CD4-positive, CD25-positive, alpha-beta regulatory T cell (primary cell): ENCODE measurements around the gene RERE. TPM values are rescaled to one million over a fixed set of nuclear protein-coding genes. Genes with fewer than 3 reads are reported as not detected.
A peak's percentile ranks its signal among the peaks of the same experiment; 100 is the strongest.

Experiments
- ATAC-seq, 2 donors: fragments of 150-1000 bp; cut with Tn5 transposase; one replicate each; pipeline ENCODE4 v1.10.0; 2021; ENCODE audit warnings: low read depth in 2 of 2, moderate number of reproducible peaks in 2 of 2, moderate library complexity in 1 of 2
- DNase-seq, 3 donors: peaks; one replicate each; pipeline versions ENCODE4 v3.0.0 to v3.0.0-alpha.2; 2012 to 2022; ENCODE audit warnings: mixed read lengths in 1 of 3
- H3K27ac ChIP-seq: one replicate; pipeline ENCODE4 v1.7.0; 2013; ENCODE audit warnings: mild to moderate bottlenecking, low read length; ENCODE audit not compliant: insufficient read depth, poor library complexity, severe bottlenecking
- H3K27me3 ChIP-seq: one replicate; pipeline ENCODE4 v1.7.0; 2013; ENCODE audit warnings: low read length; ENCODE audit not compliant: control insufficient read depth, insufficient read depth
- H3K36me3 ChIP-seq: one replicate; pipeline ENCODE4 v1.7.0; 2013; ENCODE audit warnings: mild to moderate bottlenecking, low read length, moderate library complexity; ENCODE audit not compliant: control insufficient read depth, insufficient read depth
- H3K4me1 ChIP-seq: 2 replicates; pipeline ENCODE4 v1.7.0; 2013; ENCODE audit warnings: mild to moderate bottlenecking, low read length; ENCODE audit not compliant: insufficient read depth, control insufficient read depth, poor library complexity, severe bottlenecking
- H3K4me3 ChIP-seq: one replicate; pipeline ENCODE4 v1.7.0; 2013; ENCODE audit warnings: low read depth, mild to moderate bottlenecking, low read length, moderate library complexity
- H3K9me3 ChIP-seq, 2 experiments: 1 replicate in 1 of 2; 2 replicates in 1 of 2; pipeline ENCODE4 v1.7.0; 2013; ENCODE audit warnings: low read length in 2 of 2, mild to moderate bottlenecking in 1 of 2, moderate library complexity in 1 of 2; ENCODE audit not compliant: control insufficient read depth in 2 of 2
- H3K27ac Mint-ChIP-seq, 3 donors: one replicate each; pipeline ENCODE4 v1.8.0; 2020 to 2022; ENCODE audit warnings: mild to moderate bottlenecking in 3 of 3, mixed read lengths in 3 of 3, moderate library complexity in 2 of 3
- H3K27me3 Mint-ChIP-seq: one replicate; pipeline ENCODE4 v1.8.0; 2022; ENCODE audit warnings: mild to moderate bottlenecking, mixed read lengths
- H3K36me3 Mint-ChIP-seq: one replicate; pipeline ENCODE4 v1.8.0; 2020; ENCODE audit warnings: mixed read lengths
- H3K4me1 Mint-ChIP-seq, 4 donors: one replicate each; pipeline ENCODE4 v1.8.0; 2020 to 2022; ENCODE audit warnings: mixed read lengths in 4 of 4, mild to moderate bottlenecking in 1 of 4
- H3K4me3 Mint-ChIP-seq, 4 donors: one replicate each; pipeline ENCODE4 v1.8.0; 2020 to 2022; ENCODE audit warnings: mild to moderate bottlenecking in 4 of 4, mixed read lengths in 4 of 4, moderate library complexity in 3 of 4
- H3K9me3 Mint-ChIP-seq, 7 donors: one replicate each; pipeline ENCODE4 v1.8.0; 2020 to 2022; ENCODE audit warnings: mixed read lengths in 7 of 7, mild to moderate bottlenecking in 3 of 7, moderate library complexity in 2 of 7
- polyA plus RNA-seq, 4 donors: library from polyadenylated mRNA; unstranded; fragments of 300-500 nt; fragmentation: Illumina TruSeq; gene quantifications; one replicate each; pipeline ENCODE4 v1.2.3, GENCODE V29; 2021
- total RNA-seq: library from RNA; stranded (reverse); gene quantifications from one replicate; pipeline ENCODE4 v1.2.3, GENCODE V29; 2022

The RERE gene
- total and polyA plus RNA-seq, 5 donors from 2014 or later: 3.1 to 127 (median 5.7) TPM

DNA sequence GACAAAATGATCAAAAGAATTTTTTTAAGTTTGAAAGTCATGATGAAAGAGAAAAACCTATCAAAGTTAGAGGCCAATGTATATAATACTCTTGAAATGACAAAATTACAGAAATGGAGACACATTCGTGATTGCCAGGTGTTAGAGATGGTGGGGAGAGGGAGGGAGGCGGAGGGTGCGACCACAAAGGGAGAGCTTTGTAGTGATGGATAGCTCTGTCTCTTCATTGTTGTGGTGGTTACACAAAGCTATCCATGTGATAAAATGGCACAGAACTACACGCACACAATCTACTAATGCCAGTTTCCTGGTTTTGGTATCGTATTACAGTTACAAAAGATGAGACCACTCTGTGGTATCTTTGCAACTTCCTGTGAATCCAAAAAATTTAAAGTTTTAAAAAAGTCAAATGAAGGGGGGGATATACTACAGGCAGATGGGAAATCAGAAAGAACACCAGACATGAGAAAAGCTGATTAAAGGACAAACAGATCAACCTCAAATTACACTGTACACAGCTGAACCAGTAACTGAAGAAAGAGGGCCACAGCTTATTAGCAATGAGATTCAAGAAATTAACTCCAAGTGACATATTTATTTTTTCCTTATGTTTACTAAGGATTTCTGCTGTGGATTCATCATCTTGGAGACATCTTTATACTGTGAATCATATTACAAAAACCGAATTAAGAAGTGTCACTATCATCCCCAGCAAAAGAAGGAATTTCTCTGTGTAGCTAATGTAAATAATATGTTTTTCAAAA, 300.5 kb downstream of the RERE start:
- Histone ChIP-seq H3K27ac (no peak overlapping the region), H3K36me3 (no peaks in the 10 kb centered on the region), H3K9me3 (no peaks in the 10 kb centered on the region), H3K27me3 (no peaks in the 10 kb centered on the region), H3K4me1 (peaks cover 22% of the 10 kb centered on the region), H3K4me3 (no peak overlapping the region)
- H3K9me3 Mint-ChIP-seq: no peaks in the 10 kb centered on the region
- H3K36me3 Mint-ChIP-seq: peaks cover 11% of the 10 kb centered on the region
- no peaks in the 10 kb centered on the region for H3K27me3 Mint-ChIP-seq
- peak overlapping the region; percentile 55 to 85 (median 62) for H3K27ac Mint-ChIP-seq
- H3K4me1 Mint-ChIP-seq: peaks cover 15 to 80% (median 49%) of the 10 kb centered on the region in 4 donors
- ATAC-seq (peak in 1 of 2 donors; percentile 42), DNase-seq (peak in 1 of 3 donors; percentile 40)
- H3K4me3 Mint-ChIP-seq: peak overlapping the region; percentile 6 to 54 (median 22)

DNA sequence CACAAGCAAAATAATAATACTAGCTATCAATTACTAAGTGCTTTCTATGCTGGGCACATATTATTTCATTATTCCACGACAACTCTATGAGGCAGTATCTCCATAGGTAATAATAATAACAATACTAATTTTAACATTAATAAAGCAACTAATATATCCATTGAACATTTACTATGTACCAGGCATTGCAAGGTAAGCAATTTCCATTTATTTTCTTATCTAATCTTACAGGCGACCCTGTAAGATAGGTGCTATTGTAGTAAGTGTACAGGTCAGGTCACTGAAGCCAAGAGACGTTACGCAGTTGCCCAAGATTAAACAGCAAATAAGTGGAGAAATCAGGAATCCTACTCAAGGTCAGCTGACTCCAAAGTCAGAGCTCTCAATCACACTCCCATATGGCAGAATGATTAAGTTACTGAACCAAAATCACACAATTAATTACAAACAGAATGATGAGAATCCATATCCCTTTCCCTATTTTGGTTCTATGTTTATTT, 301.1 kb downstream of the RERE start:
- Histone ChIP-seq H3K4me3 (no peak overlapping the region), H3K4me1 (peaks cover 19% of the 10 kb centered on the region), H3K9me3 (no peaks in the 10 kb centered on the region), H3K27ac (no peak overlapping the region), H3K36me3 (no peaks in the 10 kb centered on the region), H3K27me3 (no peaks in the 10 kb centered on the region)
- peak overlapping the region in 1 of 3 donors; percentile 71 for H3K27ac Mint-ChIP-seq
- peaks cover 10% of the 10 kb centered on the region for H3K36me3 Mint-ChIP-seq
- H3K27me3 Mint-ChIP-seq: no peaks in the 10 kb centered on the region
- no peaks in the 10 kb centered on the region for H3K9me3 Mint-ChIP-seq
- no peak overlapping the region for H3K4me3 Mint-ChIP-seq
- peaks cover 18 to 79% (median 48%) of the 10 kb centered on the region in 4 donors for H3K4me1 Mint-ChIP-seq
- DNase-seq (no peak), ATAC-seq (no peak)

DNA sequence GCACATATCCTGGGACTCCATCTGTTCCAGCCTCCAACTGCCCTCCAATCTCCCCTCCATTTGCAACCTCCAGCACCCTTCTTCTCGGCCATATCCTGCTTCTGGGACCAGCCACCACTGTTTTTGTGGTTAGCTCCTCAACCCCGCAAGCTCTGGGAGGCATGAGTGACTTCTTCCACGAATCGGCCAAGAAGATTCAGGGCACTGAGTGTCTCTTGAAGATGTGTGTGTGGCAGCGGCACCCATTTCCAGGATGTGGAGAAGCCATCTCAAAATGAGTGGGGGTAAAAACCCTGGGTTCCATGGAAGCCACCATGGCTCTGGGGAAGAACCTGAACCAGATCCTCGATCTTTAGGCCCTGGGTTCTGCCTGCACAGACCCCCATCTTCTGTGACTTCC, 304.9 kb downstream of the RERE start:
- ATAC-seq: no peak
- Histone ChIP-seq H3K36me3 (no peaks in the 10 kb centered on the region), H3K27me3 (no peaks in the 10 kb centered on the region), H3K27ac (no peak overlapping the region), H3K4me3 (no peak overlapping the region), H3K4me1 (peaks cover 31% of the 10 kb centered on the region), H3K9me3 (no peaks in the 10 kb centered on the region)
- peak in 1 of 3 donors; percentile 35 for DNase-seq
- Mint-ChIP-seq H3K4me1 (peaks cover 18 to 81% (median 47%) of the 10 kb centered on the region in 4 donors), H3K4me3 (peak overlapping the region in 2 of 4 donors; percentile 32 to 53), H3K36me3 (peaks cover 9% of the 10 kb centered on the region), H3K27me3 (no peaks in the 10 kb centered on the region), H3K9me3 (no peaks in the 10 kb centered on the region), H3K27ac (peak overlapping the region in 2 of 3 donors; percentile 20 to 78)

DNA sequence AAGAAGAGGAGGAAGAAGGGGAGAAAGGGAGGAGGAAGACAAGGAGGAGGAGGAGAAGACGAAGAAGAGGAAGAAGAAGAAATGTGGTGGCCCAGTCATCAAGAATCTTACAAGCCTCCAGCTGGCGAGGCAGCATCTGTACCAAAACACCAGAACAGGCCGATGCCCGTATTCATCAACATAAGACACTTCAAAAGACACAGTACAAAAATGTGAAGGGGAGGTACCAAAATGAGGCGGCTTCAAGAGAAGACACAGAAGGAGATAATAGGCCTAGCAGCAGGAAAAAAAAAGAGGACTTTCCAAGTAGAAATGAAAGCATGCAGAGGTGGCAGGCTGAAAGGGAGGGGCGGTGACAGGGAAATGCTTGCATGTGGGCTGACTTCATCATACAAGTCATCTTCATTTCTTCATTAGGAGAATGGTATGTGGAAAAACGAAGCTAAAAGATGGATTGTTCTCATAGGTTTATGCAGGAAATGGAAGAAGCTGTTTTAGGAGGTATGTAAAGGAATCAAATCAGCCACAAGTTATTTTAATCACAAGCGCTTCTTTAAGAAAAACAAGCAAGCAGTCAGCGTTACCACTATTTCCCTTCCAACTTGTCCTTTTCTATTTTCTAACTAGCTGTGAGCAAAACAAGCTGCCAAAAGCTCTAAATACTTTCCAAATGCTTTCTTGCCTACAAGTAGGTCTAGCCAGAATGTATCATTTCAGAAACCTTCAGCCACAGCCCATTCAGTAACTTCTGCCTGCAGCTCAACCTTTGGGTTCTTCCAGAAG, 307.2 kb downstream of the RERE start:
- Mint-ChIP-seq H3K4me3 (peak overlapping the region; percentile 67 to 89 (median 76)), H3K36me3 (peaks cover 18% of the 10 kb centered on the region), H3K27ac (peak overlapping the region; percentile 85 to 99 (median 96)), H3K9me3 (no peaks in the 10 kb centered on the region), H3K27me3 (no peaks in the 10 kb centered on the region), H3K4me1 (peaks cover 18 to 64% (median 33%) of the 10 kb centered on the region in 4 donors)
- peaks cover 10% of the 10 kb centered on the region for H3K36me3 ChIP-seq
- H3K27ac ChIP-seq: peak overlapping the region; percentile 75
- ATAC-seq (peak; percentile 50 to 81), DNase-seq (peak; percentile 9 to 63 (median 55))
- peak overlapping the region; percentile 72 for H3K4me3 ChIP-seq
- no peaks in the 10 kb centered on the region for H3K9me3 ChIP-seq
- no peaks in the 10 kb centered on the region for H3K27me3 ChIP-seq
- H3K4me1 ChIP-seq: peaks cover 30% of the 10 kb centered on the region

DNA sequence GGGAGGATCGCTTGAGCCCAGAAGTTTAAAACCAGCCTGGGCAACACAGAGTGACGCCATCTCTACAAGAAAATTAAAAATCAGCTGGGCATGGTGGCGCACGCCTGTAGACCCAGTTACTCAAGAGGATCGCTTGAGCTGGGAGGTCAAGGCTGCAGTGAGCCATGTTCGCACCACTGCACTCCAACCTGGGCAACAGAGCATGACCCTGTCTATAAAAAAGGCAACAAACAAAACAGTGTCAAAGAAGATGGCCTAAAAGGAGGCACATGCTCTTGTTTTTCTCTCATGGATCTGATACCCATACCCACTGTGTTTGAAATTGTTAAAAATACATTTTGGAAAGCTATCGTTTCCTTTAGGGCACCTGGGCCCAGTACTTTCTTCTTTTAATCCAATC, 307.9 kb downstream of the RERE start:
- no peak for DNase-seq
- Mint-ChIP-seq H3K4me3 (peak overlapping the region; percentile 67 to 89 (median 76)), H3K36me3 (peaks cover 18% of the 10 kb centered on the region), H3K9me3 (no peaks in the 10 kb centered on the region), H3K27ac (peak overlapping the region; percentile 85 to 99 (median 96)), H3K4me1 (peaks cover 21 to 59% (median 31%) of the 10 kb centered on the region in 4 donors), H3K27me3 (no peaks in the 10 kb centered on the region)
- Histone ChIP-seq H3K4me3 (peak overlapping the region; percentile 72), H3K9me3 (no peaks in the 10 kb centered on the region), H3K36me3 (peaks cover 10% of the 10 kb centered on the region), H3K4me1 (peaks cover 25% of the 10 kb centered on the region), H3K27ac (peak overlapping the region; percentile 75), H3K27me3 (no peaks in the 10 kb centered on the region)
- ATAC-seq: no peak

DNA sequence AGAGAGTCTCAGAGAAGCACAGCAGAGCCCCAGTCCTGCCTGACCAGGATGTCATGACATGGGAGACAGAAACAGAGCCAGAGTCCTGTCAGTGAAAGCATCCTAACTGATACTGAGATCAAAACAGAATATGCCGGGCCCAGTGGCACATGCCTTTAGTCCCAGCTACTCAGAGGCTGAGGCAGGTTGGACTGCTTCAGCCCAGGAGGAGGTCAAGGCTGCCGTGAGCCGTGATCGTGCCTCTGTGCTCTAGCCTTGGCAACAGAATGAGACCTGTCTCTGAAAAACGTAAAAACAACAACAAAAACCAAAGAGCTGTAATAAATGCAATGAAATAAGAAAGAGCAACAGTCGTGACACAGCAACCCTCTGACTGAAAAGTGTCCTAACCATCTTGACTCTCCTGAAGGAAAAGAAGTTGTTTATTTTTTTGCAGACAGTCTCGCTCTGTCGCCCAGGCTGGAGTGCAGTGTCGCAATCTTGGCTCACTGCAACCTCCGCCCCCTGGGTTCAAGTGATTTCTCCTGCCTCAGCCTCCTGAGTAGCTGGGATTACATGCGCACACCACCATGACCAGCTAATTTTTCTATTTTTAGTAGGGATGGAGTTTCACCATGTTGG, 310.3 kb downstream of the RERE start:
- H3K4me3 ChIP-seq: no peak overlapping the region

DNA sequence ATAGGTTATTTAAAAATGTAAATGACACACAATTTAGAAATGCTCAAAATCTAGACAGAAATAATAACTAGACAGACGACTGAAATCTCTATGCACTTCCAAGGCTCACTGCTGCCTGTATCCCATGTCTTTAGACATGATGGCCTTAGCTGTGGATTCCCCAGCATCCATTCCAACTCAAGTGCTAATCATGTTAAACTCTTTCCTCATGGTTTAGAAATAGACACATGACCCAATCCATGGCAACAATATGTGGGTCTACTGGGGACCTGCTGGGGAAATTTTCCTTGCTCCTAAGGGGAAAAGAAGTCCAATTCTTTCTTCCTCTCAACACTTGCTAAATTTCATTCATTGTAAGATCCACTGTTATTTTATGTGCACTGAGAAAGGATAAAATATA, 311.0 kb downstream of the RERE start:
- Mint-ChIP-seq H3K4me3 (no peak overlapping the region), H3K36me3 (peaks cover 18% of the 10 kb centered on the region), H3K27ac (no peak overlapping the region), H3K4me1 (peaks cover 20 to 42% (median 28%) of the 10 kb centered on the region in 4 donors), H3K27me3 (no peaks in the 10 kb centered on the region), H3K9me3 (no peaks in the 10 kb centered on the region)
- Histone ChIP-seq H3K27ac (no peak overlapping the region), H3K36me3 (peaks cover 10% of the 10 kb centered on the region), H3K27me3 (no peaks in the 10 kb centered on the region), H3K4me1 (peaks cover 25% of the 10 kb centered on the region), H3K4me3 (no peak overlapping the region), H3K9me3 (no peaks in the 10 kb centered on the region)
- no peak for ATAC-seq
- DNase-seq: no peak

More for the DNA sequence above, 310.3 kb downstream of the RERE start:
- DNase-seq (no peak), ATAC-seq (no peak)
- Histone ChIP-seq H3K36me3 (peaks cover 10% of the 10 kb centered on the region), H3K27ac (no peak overlapping the region), H3K27me3 (no peaks in the 10 kb centered on the region), H3K9me3 (no peaks in the 10 kb centered on the region), H3K4me1 (peaks cover 25% of the 10 kb centered on the region)
- no peaks in the 10 kb centered on the region for H3K27me3 Mint-ChIP-seq
- no peak overlapping the region for H3K4me3 Mint-ChIP-seq
- H3K4me1 Mint-ChIP-seq: peaks cover 24 to 45% (median 30%) of the 10 kb centered on the region in 4 donors
- H3K9me3 Mint-ChIP-seq: no peaks in the 10 kb centered on the region
- peak overlapping the region in 1 of 3 donors; percentile 66 for H3K27ac Mint-ChIP-seq
- H3K36me3 Mint-ChIP-seq: peaks cover 18% of the 10 kb centered on the region
